NCI-H82 treated with DMSO at 0.1 percent for 48 hours (cell line): ENCODE data around the gene BFSP1.

Experiments
- DNase-seq: peaks from one replicate; lab custom pipeline; 2025; ENCODE audit not compliant: unreplicated experiment; lab: John Stamatoyannopoulos, UW

The BFSP1 gene

DNA sequence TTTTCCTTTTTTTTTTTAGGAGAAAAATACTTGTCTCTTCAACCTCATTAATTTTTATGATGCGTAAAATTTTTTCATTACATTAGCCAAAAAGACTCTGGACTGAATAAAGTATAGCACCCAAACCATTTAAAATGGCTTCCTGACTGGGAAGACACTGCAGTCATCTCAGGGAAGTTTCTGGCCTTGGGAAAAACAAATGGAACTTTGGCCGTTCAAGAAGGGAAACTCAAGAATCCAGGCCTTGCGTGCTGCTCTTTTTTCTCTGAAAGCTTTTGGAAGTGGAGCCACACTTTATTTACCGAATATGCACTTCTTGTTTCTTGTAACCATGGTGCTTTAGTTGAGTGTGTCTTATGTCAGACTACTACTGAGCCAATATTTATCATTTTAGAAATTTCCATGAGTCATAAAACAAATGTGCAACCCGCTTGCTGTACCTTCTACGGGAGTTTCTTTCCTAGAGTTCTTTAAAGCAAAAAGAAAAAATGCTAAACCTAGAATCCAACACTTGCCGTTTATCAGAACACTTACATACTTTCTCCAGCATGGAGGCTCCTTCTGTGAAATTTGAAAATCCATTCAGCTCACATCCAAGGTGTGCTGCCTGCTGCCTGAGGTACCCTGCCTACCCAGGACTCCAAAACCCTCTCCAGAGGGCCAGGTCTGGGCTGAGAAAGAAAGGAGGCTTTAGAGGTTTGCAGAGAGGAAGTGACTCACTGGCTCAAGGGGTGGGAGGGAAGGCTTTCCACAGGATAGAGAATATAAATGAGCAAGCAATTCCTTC is 27.2 kb upstream of the BFSP1 start:
- DNase-seq, result no peak

- DNase-seq, result no peak
Observed at GRCh38 chr20:17557675-17558006, 26.5 kb upstream of the BFSP1 start.

DNA sequence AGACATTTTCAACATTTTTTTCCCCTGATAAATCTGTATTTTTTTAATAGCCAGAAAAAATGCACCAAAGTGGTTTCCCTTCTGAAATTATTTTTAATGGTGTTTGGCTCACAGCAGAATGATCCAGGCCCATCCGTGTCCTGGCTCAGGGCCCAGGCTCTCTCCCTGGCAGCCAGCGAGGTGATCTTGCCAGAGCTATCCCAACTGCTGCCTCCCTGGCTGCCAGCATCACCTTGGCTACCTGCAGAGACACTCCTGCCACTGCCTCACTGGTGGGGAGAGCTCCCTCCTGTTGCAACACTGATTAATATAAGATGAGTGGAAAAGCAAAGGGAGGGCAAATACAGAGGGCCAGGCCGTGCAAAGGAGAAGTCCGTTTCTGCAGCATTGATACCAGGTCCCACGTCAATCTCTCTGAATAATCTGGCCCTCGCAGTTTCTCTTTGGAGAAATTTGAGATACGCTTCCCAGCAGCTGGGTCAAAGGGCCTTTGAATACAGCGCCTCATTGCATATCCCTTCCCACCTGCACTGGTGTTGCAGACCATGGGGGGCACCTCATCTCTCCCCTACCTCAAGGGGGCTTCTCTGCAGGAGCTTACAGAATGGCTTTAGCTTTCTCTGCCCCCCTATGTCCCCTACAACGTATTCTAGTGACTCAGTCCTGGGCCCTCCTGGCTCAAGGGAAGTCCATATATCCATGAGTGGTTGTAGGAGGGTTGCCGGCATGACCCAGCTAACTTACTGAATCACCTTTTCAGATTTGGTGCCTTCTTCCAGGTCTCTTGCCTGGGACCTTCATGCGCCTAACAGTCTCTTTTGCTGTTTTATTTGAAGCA is 25.9 kb upstream of the BFSP1 start:
- no peak for DNase-seq

DNA sequence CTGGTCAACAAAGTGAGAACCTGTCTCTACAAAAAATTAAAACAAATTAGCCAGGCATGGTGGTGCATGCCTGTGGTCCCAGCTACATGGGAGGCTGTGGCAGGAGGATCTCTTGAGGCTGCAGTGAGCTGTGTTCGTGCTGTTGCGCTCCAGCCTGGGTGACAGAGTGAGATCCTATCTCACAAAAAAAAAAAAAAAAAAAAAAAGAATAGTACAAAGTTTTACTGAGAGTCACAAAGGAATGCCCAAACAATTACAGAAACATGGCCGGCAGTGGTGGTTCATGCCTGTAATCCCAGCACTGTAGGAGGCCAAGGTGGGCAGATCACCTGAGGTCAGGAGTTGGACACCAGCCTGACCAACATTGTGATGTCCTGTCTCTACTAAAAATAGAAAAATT is 23.9 kb upstream of the BFSP1 start:
- DNase-seq, result no peak

DNA sequence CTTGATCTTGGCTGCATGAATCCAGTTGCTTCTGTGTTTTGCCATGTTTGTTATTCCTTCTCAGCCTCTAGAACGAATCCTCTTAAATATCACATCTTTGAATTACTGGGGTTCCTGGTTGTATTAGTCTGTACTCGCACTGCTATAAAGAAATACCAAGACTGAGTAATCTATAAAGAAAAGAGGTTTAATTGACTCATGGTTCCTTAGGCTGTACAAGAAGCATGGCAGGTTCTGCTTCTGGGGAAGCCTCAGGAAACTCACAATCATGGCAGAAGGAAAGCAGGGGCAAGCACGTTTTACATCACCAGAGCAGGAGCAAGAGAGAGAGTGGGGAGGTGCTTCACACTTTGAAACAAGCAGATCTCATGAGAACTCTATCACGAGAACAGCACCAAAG is 18.0 kb upstream of the BFSP1 start:
- DNase-seq, result no peak

GRCh38 chr20:17545127-17545526 is 13.9 kb upstream of the BFSP1 start:
- no peak for DNase-seq

DNA sequence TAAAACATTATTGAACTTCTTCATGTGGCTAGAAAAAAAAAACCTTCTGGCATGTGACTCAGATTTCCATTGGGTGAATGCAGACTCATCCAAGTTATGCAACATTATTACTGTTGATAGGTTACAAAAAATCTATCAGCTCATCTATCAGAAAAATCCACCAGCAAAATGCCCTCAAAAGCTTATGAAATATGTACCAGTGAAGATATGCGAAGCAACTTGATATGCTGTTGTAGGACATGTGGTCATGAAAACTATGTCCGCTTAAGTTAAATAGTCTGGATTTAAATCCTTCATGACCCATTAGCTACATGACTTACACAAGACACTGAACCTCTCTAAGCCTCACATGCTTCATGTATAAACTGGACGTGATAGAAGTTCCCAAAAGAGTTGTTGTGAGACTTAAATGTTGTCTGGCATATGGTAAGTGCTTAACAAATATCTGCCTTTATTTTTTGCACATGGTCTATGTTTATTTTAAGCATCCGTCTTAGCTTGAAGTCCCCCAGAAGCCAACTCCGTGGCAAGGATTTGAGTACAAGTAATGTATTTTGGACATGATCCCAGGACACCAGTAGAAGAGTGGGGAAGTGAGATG is 12.5 kb upstream of the BFSP1 start:
- DNase-seq, result no peak

GRCh38 chr20:17542993-17543412 is 11.8 kb upstream of the BFSP1 start:
- DNase-seq, result no peak

GRCh38 chr20:17542481-17542880 is 11.3 kb upstream of the BFSP1 start:
- DNase-seq, result no peak

DNA sequence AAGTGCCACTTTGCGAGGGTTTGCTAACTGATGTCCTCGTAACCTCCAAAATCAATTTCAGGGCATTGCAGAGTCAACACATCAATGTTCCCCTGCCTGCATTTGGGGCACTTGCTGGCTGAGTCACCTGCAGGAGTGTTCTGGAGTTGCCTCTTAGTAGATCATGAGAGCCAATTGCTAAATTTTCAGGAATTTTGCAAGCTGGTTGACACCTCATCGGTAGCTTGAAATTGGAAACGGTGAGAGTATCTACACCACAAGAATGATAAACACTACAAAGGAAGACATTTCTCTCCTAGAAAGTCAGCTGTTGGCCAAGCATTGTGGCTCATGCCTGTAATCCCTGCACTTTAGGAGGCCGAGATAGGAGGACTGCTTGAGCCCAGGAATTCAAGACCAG is 10.8 kb upstream of the BFSP1 start:
- no peak for DNase-seq

GRCh38 chr20:17541596-17541995 is 10.4 kb upstream of the BFSP1 start:
- DNase-seq, result no peak

GRCh38 chr20:17538517-17539170 is 7.5 kb upstream of the BFSP1 start:
- no peak for DNase-seq

DNA sequence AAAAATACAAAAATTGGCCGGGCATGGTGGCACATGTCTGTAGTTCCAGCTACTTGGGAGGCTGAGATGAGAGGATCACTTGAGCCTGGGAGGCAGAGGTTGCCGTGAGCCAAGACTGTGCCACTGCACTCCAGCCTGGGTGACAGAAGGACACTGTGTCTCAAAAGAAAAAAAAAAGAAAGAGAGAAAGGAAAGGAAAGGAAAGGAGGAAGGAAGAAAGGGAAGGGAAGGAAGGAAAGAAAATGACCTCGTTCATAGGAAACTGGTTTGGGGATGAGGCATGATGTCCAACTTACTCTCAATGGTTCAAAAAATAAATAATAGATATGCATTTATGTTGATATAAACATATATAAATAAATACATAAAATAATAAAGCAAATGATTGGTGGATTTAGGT is 6.8 kb upstream of the BFSP1 start:
- no peak for DNase-seq

DNA sequence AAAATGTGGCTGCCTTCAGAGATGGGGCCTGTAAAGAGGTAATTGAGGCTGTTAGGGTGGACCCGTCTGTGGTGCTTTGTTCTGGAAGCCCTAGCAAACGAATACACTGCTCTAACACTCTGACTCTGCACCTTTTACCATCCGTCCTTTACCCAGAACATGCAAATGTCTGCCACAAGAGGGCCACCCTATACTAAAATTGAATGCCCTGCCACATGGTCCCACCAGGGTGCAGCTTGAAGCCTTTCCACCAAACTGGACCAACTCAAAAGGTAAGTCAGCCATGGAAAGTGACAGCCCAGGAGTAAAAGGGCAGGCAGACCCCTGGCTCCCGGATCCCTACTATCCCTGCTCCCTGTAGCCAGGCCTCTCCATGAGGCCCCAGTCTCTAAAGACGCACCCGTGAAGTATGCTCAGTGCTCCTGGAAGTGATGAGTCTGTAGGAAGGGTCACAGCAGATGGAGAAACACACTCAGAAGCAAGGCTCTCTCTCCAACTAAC is 5.8 kb upstream of the BFSP1 start:
- DNase-seq, result peak; percentile 78

GRCh38 chr20:17534077-17534476 is 2.9 kb upstream of the BFSP1 start:
- DNase-seq, result no peak

DNA sequence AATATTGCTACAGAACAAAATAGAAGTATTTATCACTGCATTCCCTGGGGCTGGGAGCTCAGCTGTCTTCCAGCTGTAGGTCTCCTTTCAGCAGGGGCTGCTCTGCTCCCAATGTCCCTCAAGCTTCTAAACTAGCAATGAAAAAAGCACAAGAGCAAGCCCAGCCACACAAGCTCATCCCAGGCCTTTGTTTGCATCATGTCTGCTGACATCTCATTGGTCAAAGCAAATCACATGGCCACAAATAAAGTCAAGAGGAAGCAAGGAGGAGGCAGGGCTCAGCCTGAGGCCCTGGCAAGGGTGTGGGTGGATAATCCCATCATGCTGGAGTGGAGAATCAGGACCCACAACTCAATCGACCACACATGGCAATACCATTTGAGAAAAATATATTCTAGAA is 2.2 kb upstream of the BFSP1 start:
- DNase-seq, result peak; percentile 74

DNA sequence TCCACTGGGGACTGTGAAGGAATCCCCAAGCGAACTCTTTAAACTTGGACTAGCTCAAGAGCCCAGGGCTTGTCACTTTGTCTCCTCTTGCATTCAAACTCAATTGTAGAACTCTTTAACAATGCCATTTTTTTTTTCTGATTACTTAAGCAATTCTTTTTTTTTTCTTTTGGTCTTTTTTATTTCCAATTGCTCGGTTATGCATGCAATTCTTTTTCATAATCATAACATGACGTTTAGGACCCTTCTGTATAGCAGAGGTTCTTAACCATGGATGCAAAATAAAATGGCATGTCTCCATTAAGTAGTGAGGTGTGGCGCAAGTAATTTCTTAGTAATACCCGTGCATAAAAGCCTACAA is 466 bp upstream of the BFSP1 start:
- DNase-seq, result no peak

GRCh38 chr20:17530153-17530552 is 1.0 kb downstream of the BFSP1 start:
- DNase-seq, result no peak

DNA sequence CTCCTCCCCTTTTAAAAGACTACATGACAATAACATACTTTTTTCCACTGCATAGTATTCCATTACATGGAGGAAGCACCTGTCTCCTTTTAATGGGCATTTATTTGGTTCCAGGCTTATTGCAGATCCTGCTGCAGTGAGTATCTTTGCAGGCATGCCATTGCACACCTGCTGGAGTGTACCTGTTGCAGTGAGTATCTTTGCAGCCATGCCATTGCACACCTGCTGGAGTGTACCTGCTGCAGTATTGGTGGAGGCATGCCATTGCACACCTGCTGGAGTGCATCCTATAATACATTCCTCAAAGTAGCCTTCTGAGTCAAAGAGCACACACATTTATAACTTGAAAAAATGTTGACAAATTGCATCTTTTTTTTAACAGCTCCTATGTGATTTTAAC is 1.6 kb downstream of the BFSP1 start:
- no peak for DNase-seq

- peak; percentile 29 for DNase-seq
Observed at GRCh38 chr20:17525650-17526049, 5.5 kb downstream of the BFSP1 start.

- DNase-seq, result no peak
Observed at GRCh38 chr20:17525132-17525531, 6.0 kb downstream of the BFSP1 start.

DNA sequence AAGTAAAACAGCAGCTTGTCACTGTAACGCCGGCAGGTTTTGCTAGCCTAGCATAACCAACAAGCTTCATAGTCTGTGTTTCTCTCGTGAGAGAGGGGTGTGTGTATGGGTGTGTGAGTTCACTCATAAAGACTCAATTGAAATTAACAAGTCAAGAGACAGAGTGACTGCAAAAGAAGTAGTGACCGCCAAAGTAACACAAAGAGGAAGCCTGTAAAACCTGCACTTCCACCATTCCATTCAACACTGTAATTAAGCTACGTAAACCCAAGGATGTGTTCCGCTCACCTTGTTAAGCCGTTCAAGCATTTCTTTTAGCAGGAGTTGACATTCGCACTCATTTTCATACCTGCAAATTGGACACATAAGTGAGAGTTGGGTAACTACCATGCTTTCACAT is 6.6 kb downstream of the BFSP1 start:
- DNase-seq, result no peak
